IPS DF 6.9 (cell line): ENCODE measurements around the gene TUBGCP2.

Experiments used
- DNase-seq: peaks from one replicate; pipeline ENCODE4 v3.0.0-alpha.2; 2013; ENCODE audit warnings: low read depth, low spot score
- H3K27ac ChIP-seq: one replicate; pipeline ENCODE4 v1.5.1; 2013; ENCODE audit warnings: low read length, control low read depth
- H3K27me3 ChIP-seq: 2 replicates; pipeline ENCODE4 v1.6.1; 2013; ENCODE audit warnings: mild to moderate bottlenecking, low read length; ENCODE audit not compliant: control insufficient read depth, insufficient read depth
- H3K36me3 ChIP-seq: 2 replicates; pipeline ENCODE4 v1.6.1; 2013; ENCODE audit warnings: low read length; ENCODE audit not compliant: control insufficient read depth, insufficient read depth
- H3K4me1 ChIP-seq: 2 replicates; pipeline ENCODE4 v1.6.1; 2013; ENCODE audit warnings: low read length; ENCODE audit not compliant: control insufficient read depth, insufficient read depth
- H3K4me3 ChIP-seq: 2 replicates; pipeline ENCODE4 v1.5.1; 2013; ENCODE audit warnings: mild to moderate bottlenecking, low read length
- H3K9me3 ChIP-seq: 2 replicates; pipeline ENCODE4 v1.6.1; 2013; ENCODE audit warnings: low read length, inconsistent platforms; ENCODE audit not compliant: control insufficient read depth, insufficient read depth
- WGBS: extraction: QIAGEN DNeasy Blood & Tissue Kit; methylation state at CpG from one replicate; pipeline ENCODE4 v1.1.7; 2013; ENCODE audit warnings: mixed read lengths, missing lambda C conversion rate; ENCODE audit not compliant: insufficient read length, insufficient coverage; 5-methylcytosine and 5-hydroxymethylcytosine counted together

The TUBGCP2 gene

DNA sequence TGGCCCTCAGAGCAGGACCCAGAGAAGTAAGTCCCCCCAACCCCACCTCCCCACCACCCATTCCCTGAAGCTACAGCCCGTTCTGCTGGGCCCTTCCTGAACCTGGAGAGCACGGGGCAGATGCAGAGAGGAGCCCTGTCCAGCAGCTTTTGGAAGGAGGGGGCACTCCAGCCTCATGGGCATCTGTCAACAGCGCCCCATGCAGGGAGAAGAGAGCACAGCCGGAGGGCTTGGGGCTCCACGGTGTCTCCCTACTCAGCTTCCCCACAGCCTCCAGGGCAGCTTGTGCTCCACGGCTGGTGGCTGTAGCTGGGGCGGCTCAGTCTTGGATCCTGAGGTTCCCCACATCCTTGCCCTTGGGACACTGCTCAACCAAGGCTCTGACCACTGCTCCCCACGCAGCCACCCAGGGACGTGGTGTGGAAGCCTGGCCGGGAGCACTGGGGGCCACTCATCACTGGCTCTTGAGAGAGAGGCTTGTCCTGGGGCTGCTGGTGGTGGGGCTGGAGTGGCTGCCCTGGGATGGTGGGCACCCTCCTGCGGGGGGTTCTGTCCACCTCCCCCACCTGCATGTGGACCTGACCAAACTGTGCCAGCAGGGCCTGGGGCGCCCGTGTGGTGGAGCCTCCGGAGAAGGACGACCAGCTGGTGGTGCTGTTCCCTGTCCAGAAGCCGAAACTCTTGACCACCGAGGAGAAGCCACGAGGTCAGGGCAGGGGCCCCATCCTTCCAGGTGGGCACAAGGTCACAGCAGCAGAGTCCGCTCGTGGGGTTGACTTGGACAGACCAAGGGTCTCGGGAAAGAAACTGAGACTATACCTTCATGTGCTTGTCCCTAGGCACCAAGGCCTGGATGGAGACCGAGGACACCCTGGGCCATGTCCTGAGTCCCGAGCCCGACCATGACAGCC is 43.0 kb upstream of the TUBGCP2 start:
- peaks cover 4% of the 10 kb centered on the region for H3K4me1 ChIP-seq
- no peaks in the 10 kb centered on the region for H3K9me3 ChIP-seq
- H3K4me3 ChIP-seq: no peak overlapping the region
- no peaks in the 10 kb centered on the region for H3K27me3 ChIP-seq
- DNase-seq: no peak
- peaks cover 3% of the 10 kb centered on the region; the same call in 1 of the 2 replicates for H3K36me3 ChIP-seq
- no CpG with 5 or more reads among the region's 24 CpGs for WGBS
- no peak overlapping the region for H3K27ac ChIP-seq

DNA sequence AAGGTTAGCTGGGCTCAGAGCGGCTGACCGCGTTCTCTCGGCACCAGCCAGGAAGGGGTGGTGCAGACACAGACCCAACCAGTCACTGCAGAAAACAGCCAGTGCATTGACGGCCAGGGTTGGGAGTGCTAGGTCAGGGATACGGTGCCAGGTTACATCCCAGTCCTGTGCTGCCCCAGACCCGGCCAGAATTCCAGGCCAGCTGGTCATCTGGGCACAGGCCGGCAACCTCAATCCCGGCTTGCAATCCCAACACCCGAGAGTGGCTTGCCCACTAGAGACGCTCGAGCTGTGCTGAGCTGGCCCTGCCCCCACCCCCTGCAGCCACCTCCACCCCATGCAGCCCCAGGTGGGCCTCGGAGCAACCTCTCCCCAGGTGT is 42.3 kb upstream of the TUBGCP2 start:
- Histone ChIP-seq H3K27ac (no peak overlapping the region), H3K4me1 (peaks cover 2% of the 10 kb centered on the region), H3K36me3 (0 out of 2 replicates have a peak, but pooled peaks cover 3% of the 10 kb centered on the region), H3K4me3 (no peak overlapping the region), H3K27me3 (no peaks in the 10 kb centered on the region), H3K9me3 (no peaks in the 10 kb centered on the region)
- WGBS: no CpG with 5 or more reads among the region's 13 CpGs
- DNase-seq: no peak

DNA sequence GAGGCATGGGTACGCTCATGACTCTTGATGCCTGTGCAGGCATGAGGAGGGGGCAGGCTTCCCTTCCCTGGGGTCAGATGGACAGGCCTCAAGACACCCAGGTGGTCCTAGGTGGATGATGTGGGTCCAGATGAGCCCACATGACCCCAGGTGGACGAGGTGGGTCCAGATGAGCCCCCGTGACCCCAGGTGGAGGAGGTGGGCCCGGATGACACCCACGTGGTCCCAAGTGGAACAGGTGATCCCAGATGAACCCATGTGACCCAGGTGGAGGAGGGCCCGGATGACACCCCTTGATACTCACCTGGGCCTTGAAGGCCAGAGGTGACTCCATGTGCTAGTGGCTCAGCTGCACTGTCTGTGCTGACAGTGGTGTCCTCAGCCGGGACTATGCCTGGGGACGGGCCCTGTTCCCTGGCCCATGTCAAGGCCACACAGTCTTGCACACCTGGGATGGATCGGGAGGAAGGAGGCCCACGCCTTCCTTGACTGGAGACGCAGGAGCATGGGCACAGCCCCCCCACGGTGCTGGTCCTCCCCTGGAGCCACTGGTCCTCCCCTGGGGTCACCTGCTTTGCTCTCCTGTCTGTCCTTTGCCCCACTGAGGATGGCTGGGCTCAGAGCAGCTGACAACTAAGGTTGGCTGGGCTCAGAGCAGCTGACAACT is 41.7 kb upstream of the TUBGCP2 start:
- peaks cover 2% of the 10 kb centered on the region for H3K4me1 ChIP-seq
- no peak overlapping the region for H3K27ac ChIP-seq
- no peaks in the 10 kb centered on the region for H3K27me3 ChIP-seq
- no peak overlapping the region for H3K4me3 ChIP-seq
- 0 out of 2 replicates have a peak, but pooled peaks cover 3% of the 10 kb centered on the region for H3K36me3 ChIP-seq
- WGBS: no CpG with 5 or more reads among the region's 12 CpGs
- DNase-seq: no peak
- H3K9me3 ChIP-seq: no peaks in the 10 kb centered on the region

DNA sequence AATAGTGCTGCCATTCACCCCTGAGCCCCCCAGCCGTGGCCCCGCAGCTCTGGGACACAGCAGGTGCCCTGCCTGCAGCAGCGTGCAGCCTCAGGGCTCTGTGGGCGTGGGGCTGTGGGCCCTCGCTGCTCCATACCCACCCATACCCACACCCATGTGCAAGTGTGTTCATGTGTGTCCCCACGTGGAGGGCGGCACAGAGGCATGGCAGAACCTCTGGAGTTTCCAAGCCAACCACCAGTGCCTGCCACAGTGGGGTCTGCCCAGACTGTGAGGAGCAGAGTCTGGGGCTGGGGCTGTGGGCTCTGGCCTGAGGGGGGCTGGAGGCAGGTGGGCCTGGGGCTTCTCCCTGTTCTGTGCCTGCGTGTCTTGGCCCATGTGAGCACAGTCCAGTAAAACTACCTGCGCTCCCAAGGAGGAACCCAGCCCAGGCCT is 40.9 kb upstream of the TUBGCP2 start:
- no CpG with 5 or more reads among the region's 9 CpGs for WGBS
- no peak for DNase-seq
- Histone ChIP-seq H3K9me3 (no peaks in the 10 kb centered on the region), H3K27me3 (no peaks in the 10 kb centered on the region), H3K4me3 (no peak overlapping the region), H3K36me3 (no peaks in the 10 kb centered on the region), H3K27ac (no peak overlapping the region), H3K4me1 (peaks cover 2% of the 10 kb centered on the region)

DNA sequence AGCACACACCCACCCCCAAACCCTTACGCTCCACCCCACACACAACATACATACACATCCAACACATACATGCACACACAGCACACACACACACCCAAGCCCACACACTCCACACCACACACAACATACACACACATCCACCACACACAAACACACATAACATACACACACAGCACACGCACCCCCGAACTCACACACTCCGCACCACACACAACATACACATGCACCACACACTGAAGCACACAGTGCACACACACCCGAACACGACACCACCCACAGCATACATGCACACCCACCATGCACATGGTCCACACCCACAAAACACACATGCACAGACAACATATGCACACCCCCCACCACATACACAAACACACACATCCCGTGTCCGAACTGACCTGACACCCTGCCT is 40.5 kb upstream of the TUBGCP2 start:
- no peaks in the 10 kb centered on the region for H3K27me3 ChIP-seq
- H3K27ac ChIP-seq: no peak overlapping the region
- H3K36me3 ChIP-seq: no peaks in the 10 kb centered on the region
- no peak for DNase-seq
- H3K4me3 ChIP-seq: no peak overlapping the region
- no peaks in the 10 kb centered on the region for H3K9me3 ChIP-seq
- peaks cover 2% of the 10 kb centered on the region for H3K4me1 ChIP-seq
- WGBS: 100% methylated on average over 6 of the region's 8 CpGs

DNA sequence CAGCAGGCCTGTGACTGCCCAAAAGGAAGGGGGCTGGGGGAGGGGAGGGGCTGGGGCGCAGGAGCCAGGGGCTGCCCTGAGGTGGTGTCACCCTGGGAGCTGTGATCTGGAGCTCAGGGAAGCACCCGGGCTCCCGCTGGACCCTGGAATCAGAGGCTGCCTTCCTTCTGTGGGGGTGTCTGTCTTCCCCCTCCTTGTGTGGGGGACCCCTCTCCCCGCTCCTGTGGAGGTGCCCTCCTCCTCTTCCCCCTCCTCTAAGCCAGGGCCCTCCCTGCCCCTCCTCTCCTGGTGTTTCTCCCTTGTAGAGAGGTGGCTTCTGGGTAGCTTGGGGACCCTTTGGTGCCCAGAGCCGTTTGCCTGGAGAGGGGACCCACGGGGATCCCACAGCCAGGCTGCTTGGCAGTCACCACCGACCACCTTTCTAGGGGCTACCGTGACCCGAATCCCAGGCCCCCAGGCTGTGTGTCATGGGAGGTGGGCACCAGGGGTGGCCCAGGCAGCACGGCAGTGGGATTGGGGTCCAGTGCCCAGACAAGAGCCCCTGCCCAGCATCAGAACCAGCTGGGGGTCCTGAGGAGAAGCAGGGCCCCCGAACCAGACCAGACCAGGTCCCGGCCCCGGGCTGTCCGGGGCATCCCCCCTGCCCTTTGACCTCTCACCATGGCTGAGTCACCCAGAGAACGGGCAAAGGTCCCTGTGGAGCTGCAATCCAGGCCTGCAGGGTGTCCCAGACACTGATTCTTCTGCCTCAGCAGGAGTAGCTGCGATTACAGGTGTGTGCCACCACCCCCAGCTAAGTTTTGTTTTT is 39.2 kb upstream of the TUBGCP2 start:
- peaks cover 5% of the 10 kb centered on the region for H3K4me1 ChIP-seq
- WGBS: no CpG with 5 or more reads among the region's 16 CpGs
- DNase-seq: no peak

DNA sequence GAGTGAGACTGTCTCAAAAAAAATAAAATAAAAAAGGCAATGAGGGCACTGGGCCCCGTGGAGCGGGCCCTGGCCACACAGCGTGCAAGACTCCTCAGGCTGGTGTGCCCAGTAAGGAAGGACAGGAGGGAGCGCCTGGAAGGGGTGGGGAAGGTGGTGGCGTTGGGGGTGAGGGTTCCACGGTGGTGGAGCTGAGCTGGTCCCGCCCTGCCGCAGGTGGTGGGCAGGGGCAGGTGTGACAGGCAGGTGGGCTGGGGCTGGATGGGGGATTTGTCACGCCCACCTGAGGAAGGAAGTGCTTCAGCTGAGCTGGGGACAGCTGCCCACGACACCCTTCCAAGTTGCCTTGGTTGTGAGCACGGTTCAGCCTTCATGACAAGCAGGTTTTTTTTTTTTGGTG is 37.7 kb upstream of the TUBGCP2 start:
- WGBS: no CpG with 5 or more reads among the region's 11 CpGs
- no peaks in the 10 kb centered on the region for H3K27me3 ChIP-seq
- H3K9me3 ChIP-seq: no peaks in the 10 kb centered on the region
- H3K4me3 ChIP-seq: no peak overlapping the region
- peaks cover 5% of the 10 kb centered on the region; the same call in 1 of the 2 replicates for H3K4me1 ChIP-seq
- DNase-seq: no peak
- no peak overlapping the region for H3K27ac ChIP-seq
- H3K36me3 ChIP-seq: no peaks in the 10 kb centered on the region

More for the DNA sequence above, 39.2 kb upstream of the TUBGCP2 start:
- no peak overlapping the region for H3K27ac ChIP-seq
- H3K9me3 ChIP-seq: no peaks in the 10 kb centered on the region
- H3K4me3 ChIP-seq: no peak overlapping the region
- no peaks in the 10 kb centered on the region for H3K27me3 ChIP-seq
- no peaks in the 10 kb centered on the region for H3K36me3 ChIP-seq

DNA sequence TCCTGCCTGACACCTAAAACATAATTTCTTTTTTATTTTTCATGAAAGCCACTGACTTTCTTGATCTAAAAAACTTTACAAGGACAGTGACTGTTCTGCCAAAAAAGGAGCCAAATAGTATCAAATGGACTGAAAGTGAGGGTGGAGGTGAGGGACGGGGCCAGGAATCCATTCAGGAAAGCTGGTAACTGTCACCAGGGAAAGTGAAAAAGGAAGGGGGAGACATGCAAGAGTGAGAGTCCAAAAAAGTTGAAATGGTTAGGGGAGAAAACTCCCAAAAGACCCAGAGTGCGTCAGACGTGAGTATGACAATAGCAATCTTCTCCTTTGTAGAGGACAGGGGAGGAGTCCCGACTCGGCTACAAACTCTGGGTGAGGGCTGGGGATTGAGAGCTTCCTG is 35.6 kb upstream of the TUBGCP2 start:
- Histone ChIP-seq H3K27ac (no peak overlapping the region), H3K4me3 (no peak overlapping the region), H3K36me3 (no peaks in the 10 kb centered on the region), H3K27me3 (no peaks in the 10 kb centered on the region), H3K4me1 (0 out of 2 replicates have a peak, but pooled peaks cover 3% of the 10 kb centered on the region), H3K9me3 (no peaks in the 10 kb centered on the region)
- no CpG with 5 or more reads among the region's 5 CpGs for WGBS
- DNase-seq: no peak

DNA sequence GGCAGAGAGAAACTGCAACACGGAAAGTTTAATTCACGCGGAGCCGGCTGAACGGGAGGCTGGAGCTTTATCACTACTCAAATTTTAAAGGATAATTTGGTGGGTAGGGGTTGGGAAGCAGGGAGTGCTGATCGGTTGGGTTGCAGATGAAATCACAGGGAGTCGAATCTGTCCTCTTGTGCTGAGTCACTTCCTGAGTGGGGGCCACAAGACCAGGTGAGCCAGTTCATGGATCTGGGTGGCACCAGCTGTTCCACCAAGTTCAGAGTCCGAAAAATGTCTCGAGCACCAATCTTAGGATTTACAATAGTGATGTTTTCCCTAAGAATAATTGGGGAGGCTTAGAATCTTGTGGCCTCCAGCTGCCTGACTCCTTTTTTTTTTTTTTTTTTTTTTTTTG is 34.9 kb upstream of the TUBGCP2 start:
- DNase-seq: no peak
- no peak overlapping the region for H3K4me3 ChIP-seq
- no peaks in the 10 kb centered on the region for H3K27me3 ChIP-seq
- 0 out of 2 replicates have a peak, but pooled peaks cover 3% of the 10 kb centered on the region for H3K4me1 ChIP-seq
- no peaks in the 10 kb centered on the region for H3K36me3 ChIP-seq
- H3K9me3 ChIP-seq: no peaks in the 10 kb centered on the region
- H3K27ac ChIP-seq: no peak overlapping the region
- WGBS: no CpG with 5 or more reads among the region's 9 CpGs

DNA sequence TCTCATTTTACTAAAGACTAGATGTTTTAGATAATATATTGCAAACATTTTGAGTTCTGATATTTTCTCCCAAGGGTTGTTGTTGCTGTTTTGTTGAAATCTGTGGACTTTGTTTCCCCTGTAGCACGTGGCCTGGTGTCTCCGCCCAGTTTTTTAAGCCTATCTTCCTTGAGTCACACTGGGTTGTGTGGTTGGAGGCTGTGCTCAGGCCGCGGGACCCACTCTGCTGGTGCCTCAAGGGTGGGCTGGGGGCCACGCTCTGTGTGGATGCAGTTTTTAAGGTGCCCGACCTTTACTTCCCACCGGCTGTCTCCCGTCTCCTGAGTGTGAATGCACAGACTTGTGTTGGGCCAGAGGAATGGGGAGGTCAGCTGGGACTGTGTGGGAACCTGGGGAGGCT is 34.3 kb upstream of the TUBGCP2 start:
- no peak for DNase-seq
- Histone ChIP-seq H3K4me3 (no peak overlapping the region), H3K9me3 (no peaks in the 10 kb centered on the region), H3K27ac (no peak overlapping the region), H3K36me3 (no peaks in the 10 kb centered on the region), H3K27me3 (no peaks in the 10 kb centered on the region), H3K4me1 (0 out of 2 replicates have a peak, but pooled peaks cover 3% of the 10 kb centered on the region)
- no CpG with 5 or more reads among the region's 8 CpGs for WGBS
